ENCODE measurements around the gene TFPT. TPM values are rescaled to one million over a fixed set of nuclear protein-coding genes. Genes with fewer than 3 reads are reported as not detected.

The TFPT gene
- total and polyA plus RNA-seq, 2 of the 13 experiments (the other 11 are each of a cell fraction or from before 2014, with no cell fraction given) = 8.4 to 10.7 TPM

DNA sequence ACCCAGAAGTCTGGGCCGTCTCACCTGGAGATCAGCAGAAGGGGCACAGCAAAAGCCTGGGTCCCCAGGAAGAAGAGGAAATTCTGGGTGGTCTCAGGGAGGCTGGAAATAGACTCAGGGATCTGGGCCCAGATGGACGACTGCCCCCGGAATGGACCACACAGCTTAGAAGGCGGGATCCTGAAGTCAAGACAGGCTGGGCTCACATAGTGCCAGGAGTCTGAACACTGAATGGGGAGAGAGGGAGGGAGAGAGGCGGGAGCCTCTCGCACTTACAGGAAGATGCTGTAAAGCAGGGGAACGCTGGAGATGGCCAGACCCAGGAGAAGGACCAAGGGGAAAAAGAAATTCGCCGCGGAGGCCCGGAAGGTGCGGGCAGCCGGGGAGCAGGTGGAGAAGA, 45.4 kb upstream of the TFPT start:
- FAIRE-seq = no peak
- peak overlapping the region; percentile 70 to 93 (median 75); a peak in 5 of 6 replicates for H3K4me3 ChIP-seq (replicated peaks in 1 of 3; ENCODE audit: insufficient read depth in 1 of 3, low read depth in 2 of 3, low read length in 3 of 3)
- H3K9ac ChIP-seq (ENCODE audit: insufficient read depth, low read depth, low read length) = peak overlapping the region; percentile 88
- no peak for ATAC-seq
- H3K4me1 ChIP-seq (ENCODE audit: insufficient read depth, low read length) = peaks cover 13% of the 10 kb centered on the region
- peak overlapping the region; percentile 81 for H3K27ac ChIP-seq (ENCODE audit: extremely low read length, insufficient read depth, low read length)
- in situ Hi-C loops (cut with HindIII; ENCODE audit: extremely low pct_ligation_motif_present, low pct_unique_long_range_greater_than_20kb) (no loop called here), intact Hi-C loops (cut with micrococcal nuclease; ENCODE audit: unreplicated experiment) (loop anchor here (1.0 kb wide), 1 partner anchor 25 kb away; no protein-coding TSS in a partner anchor)
- H3K79me2 ChIP-seq (ENCODE audit: insufficient read depth, low read length) = peaks cover 13% of the 10 kb centered on the region
- DNase-seq (ENCODE audit: low spot score) = no peak
- H2AFZ ChIP-seq (ENCODE audit: low read length) = no peak overlapping the region
- peaks cover 9 to 24% of the 10 kb centered on the region in 2 experiments for H3K36me3 ChIP-seq (replicated peaks in 1 of 2; ENCODE audit: control insufficient read depth in 1 of 2, insufficient read depth in 2 of 2, low read length in 2 of 2)
- TF ChIP-seq ZNF567 (CRISPR knock-in tag; IDR thresholded peaks at IDR 0.05; ENCODE audit: borderline replicate concordance) (no peak), ZSCAN22 (CRISPR knock-in tag; IDR thresholded peaks at IDR 0.05) (peak; percentile 80; the same call in 1 of the 2 replicates), RERE (CRISPR knock-in tag; IDR thresholded peaks at IDR 0.05; ENCODE audit: low read depth) (no peak)
- ChIA-PET CTCF (ENCODE audit: low intra/inter-chr PET ratio, low total read pairs) (no interaction called here), POLR2A (interaction anchor here (2.0 to 3.2 kb wide), 4 partner anchors 24 to 49 kb away, joined by 8 to 48 read pairs (median 13); partner anchors contain the start of genes CNOT3, MBOAT7 and RPS9)
- H3K4me2 ChIP-seq (ENCODE audit: low read depth, low read length) = peak overlapping the region; percentile 93
- no peaks in the 10 kb centered on the region for H4K20me1 ChIP-seq (ENCODE audit: insufficient read depth, low read length)
- 46% methylated on average over 13 of the region's 13 CpGs for WGBS (ENCODE audit: low lambda C conversion rate)
- no peaks in the 10 kb centered on the region; a peak in 1 of 5 replicates for H3K27me3 ChIP-seq (ENCODE audit: control insufficient read depth in 1 of 2, insufficient read depth in 2 of 2, low read length in 2 of 2)
- no peaks in the 10 kb centered on the region for H3K9me3 ChIP-seq (ENCODE audit: low read length)
- no TSS peak for BruUV-seq (replicated peaks)
